Neural cell (in vitro differentiated cells): ENCODE data around the gene CAMK2G. TPM values are rescaled to one million over a fixed set of nuclear protein-coding genes. Genes with fewer than 3 reads are reported as not detected.

Experiments used
- H2AFZ ChIP-seq: fragments of 200-600, 300-800 bp; sonication (generic), shearing (Covaris generic); 2 replicates; pipeline ENCODE4 v1.6.0; 2014; ENCODE audit warnings: low read depth, mild to moderate bottlenecking, antibody characterized with exemption, low read length, moderate library complexity
- H3F3A ChIP-seq: fragments of 200-600 bp; shearing (Covaris generic); 2 replicates; pipeline ENCODE4 v1.6.1; 2016; ENCODE audit warnings: mild to moderate bottlenecking, moderate library complexity, mixed read lengths, antibody characterized with exemption, low read length; ENCODE audit not compliant: insufficient read depth, poor library complexity, severe bottlenecking
- H3K27ac ChIP-seq: fragments of 200-600, 300-800 bp; sonication (generic), shearing (Covaris generic); 2 replicates; pipeline ENCODE4 v1.5.1; 2014; ENCODE audit warnings: mild to moderate bottlenecking, low read length, moderate library complexity
- H3K27me3 ChIP-seq: fragments of 300-800, 200-600 bp; sonication (generic), shearing (Covaris generic); 2 replicates; pipeline ENCODE4 v1.6.0; 2014; ENCODE audit warnings: mild to moderate bottlenecking, low read depth, low read length, moderate library complexity; ENCODE audit not compliant: insufficient read depth
- H3K36me3 ChIP-seq: fragments of 300-800, 200-600 bp; sonication (generic), shearing (Covaris generic); 2 replicates; pipeline ENCODE4 v1.5.1; 2014; ENCODE audit warnings: mild to moderate bottlenecking, antibody characterized with exemption, low read length, moderate library complexity; ENCODE audit not compliant: insufficient read depth
- H3K4me2 ChIP-seq: fragments of 300-800, 200-600 bp; sonication (generic), shearing (Covaris generic); 2 replicates; pipeline ENCODE4 v1.6.0; 2014; ENCODE audit warnings: mild to moderate bottlenecking, low read length
- H3K4me3 ChIP-seq: fragments of 300-800, 200-600 bp; sonication (generic), shearing (Covaris generic); 2 replicates; pipeline ENCODE4 v1.5.1; 2014; ENCODE audit warnings: mild to moderate bottlenecking, low read length, moderate library complexity
- H3K79me2 ChIP-seq: fragments of 200-600 bp; shearing (Covaris generic); replicated peaks from 2 replicates; pipeline ENCODE4 v1.6.0; 2014; ENCODE audit warnings: mild to moderate bottlenecking, low read length, moderate library complexity; ENCODE audit not compliant: insufficient read depth
- H3K9ac ChIP-seq: fragments of 300-800, 200-600 bp; sonication (generic), shearing (Covaris generic); 2 replicates; pipeline ENCODE4 v1.6.1; 2016; ENCODE audit warnings: mild to moderate bottlenecking, low read length, mixed read lengths
- H3K9me2 ChIP-seq: fragments of 200-600 bp; shearing (Covaris generic); 2 replicates; pipeline ENCODE4 v1.6.1; 2016; ENCODE audit warnings: mild to moderate bottlenecking, low read length, mixed read lengths; ENCODE audit not compliant: insufficient read depth
- H3K9me3 ChIP-seq: fragments of 200-600, 300-800 bp; sonication (generic), shearing (Covaris generic); 2 replicates; pipeline ENCODE4 v1.6.1; 2016; ENCODE audit warnings: mild to moderate bottlenecking, mixed run types, low read length, moderate library complexity, mixed read lengths
- H4K20me1 ChIP-seq: fragments of 200-600 bp; shearing (Covaris generic); 2 replicates; pipeline ENCODE4 v1.6.1; 2016; ENCODE audit warnings: mild to moderate bottlenecking, mixed run types; ENCODE audit not compliant: insufficient read depth
- CTCF ChIP-seq: fragments of 450-650 bp; IDR thresholded peaks from 2 replicates; pipeline ENCODE4 v1.5.1; 2014; ENCODE audit warnings: antibody characterized with exemption, mild to moderate bottlenecking, moderate library complexity; ENCODE audit not compliant: poor library complexity, severe bottlenecking
- EP300 ChIP-seq: fragments of 450-650 bp; conservative IDR thresholded peaks from 2 replicates; pipeline ENCODE4 v1.6.1; 2014; ENCODE audit warnings: antibody characterized with exemption, mild to moderate bottlenecking, moderate library complexity; ENCODE audit not compliant: poor library complexity, severe bottlenecking
- EZH2 ChIP-seq: fragments of 200-600, 300-800 bp; shearing (Covaris generic), sonication (generic); IDR thresholded peaks from 2 replicates; pipeline ENCODE4 v1.6.1; 2014; ENCODE audit warnings: antibody characterized with exemption, low read length, borderline replicate concordance, mild to moderate bottlenecking; ENCODE audit not compliant: insufficient read depth, poor library complexity, severe bottlenecking
- MXI1 ChIP-seq: fragments of 450-650 bp; conservative IDR thresholded peaks from 2 replicates; pipeline ENCODE4 v1.6.1; 2014; ENCODE audit warnings: antibody characterized with exemption, mild to moderate bottlenecking; ENCODE audit not compliant: poor library complexity, severe bottlenecking
- POLR2AphosphoS5 ChIP-seq: IDR thresholded peaks from 2 replicates; pipeline ENCODE4 v1.6.1; 2012
- RAD21 ChIP-seq: fragments of 450-650 bp; conservative IDR thresholded peaks from 2 replicates; pipeline ENCODE4 v1.6.1; 2014; ENCODE audit warnings: antibody characterized with exemption, mild to moderate bottlenecking, moderate library complexity
- SMC3 ChIP-seq: fragments of 450-650 bp; conservative IDR thresholded peaks from 2 replicates; pipeline ENCODE4 v1.6.1; 2014; ENCODE audit warnings: antibody characterized with exemption, mild to moderate bottlenecking, moderate library complexity; ENCODE audit not compliant: poor library complexity
- TAF1 ChIP-seq: IDR thresholded peaks from 2 replicates; pipeline ENCODE4 v1.6.1; 2012; ENCODE audit warnings: low read depth
- polyA plus RNA-seq: library from polyadenylated mRNA; depleted of rRNA; stranded (reverse); fragments of >200 nt; gene quantifications from 2 replicates; pipeline ENCODE4 v1.2.3, GENCODE V29; 2014
- TF ChIP-seq, protein P1 (sequence below): IDR thresholded peaks from 2 replicates; pipeline ENCODE4 v1.6.1; 2012; ENCODE audit warnings: borderline replicate concordance

The CAMK2G gene
- polyA plus RNA-seq, 1 donor from 2014 or later = 55.4 TPM

DNA sequence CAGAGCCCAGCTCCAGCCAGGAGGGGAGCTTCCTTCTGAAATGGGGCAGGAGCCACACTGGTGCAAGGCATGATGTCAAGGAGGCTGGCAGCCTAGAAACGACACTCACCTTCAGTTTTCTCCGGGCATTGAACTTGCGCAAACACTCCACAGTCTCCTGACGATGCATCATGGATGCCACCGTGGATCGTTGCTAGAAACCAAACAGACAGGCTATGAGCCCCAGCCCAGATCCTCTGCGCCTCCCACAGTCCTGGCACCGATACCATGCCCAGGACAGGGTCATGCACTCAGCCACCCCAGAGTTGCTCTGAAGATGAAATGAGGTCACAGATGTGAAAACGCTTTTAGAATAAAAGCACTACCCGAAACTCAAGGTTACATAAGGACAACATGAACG, 32.0 kb downstream of the CAMK2G start:
- H3K9ac ChIP-seq = no peak overlapping the region
- H3K9me2 ChIP-seq = no peaks in the 10 kb centered on the region
- H4K20me1 ChIP-seq = no peaks in the 10 kb centered on the region
- H2AFZ ChIP-seq = no peak overlapping the region
- H3K79me2 ChIP-seq = no peaks in the 10 kb centered on the region
- no peaks in the 10 kb centered on the region for H3F3A ChIP-seq
- H3K27me3 ChIP-seq = no peaks in the 10 kb centered on the region
- TF ChIP-seq EP300 (no peak), MXI1 (no peak), POLR2AphosphoS5 (no peak), TAF1 (no peak), SMC3 (no peak), EZH2 (no peak), RAD21 (no peak), CTCF (no peak)
- TF ChIP-seq, protein P1, sequence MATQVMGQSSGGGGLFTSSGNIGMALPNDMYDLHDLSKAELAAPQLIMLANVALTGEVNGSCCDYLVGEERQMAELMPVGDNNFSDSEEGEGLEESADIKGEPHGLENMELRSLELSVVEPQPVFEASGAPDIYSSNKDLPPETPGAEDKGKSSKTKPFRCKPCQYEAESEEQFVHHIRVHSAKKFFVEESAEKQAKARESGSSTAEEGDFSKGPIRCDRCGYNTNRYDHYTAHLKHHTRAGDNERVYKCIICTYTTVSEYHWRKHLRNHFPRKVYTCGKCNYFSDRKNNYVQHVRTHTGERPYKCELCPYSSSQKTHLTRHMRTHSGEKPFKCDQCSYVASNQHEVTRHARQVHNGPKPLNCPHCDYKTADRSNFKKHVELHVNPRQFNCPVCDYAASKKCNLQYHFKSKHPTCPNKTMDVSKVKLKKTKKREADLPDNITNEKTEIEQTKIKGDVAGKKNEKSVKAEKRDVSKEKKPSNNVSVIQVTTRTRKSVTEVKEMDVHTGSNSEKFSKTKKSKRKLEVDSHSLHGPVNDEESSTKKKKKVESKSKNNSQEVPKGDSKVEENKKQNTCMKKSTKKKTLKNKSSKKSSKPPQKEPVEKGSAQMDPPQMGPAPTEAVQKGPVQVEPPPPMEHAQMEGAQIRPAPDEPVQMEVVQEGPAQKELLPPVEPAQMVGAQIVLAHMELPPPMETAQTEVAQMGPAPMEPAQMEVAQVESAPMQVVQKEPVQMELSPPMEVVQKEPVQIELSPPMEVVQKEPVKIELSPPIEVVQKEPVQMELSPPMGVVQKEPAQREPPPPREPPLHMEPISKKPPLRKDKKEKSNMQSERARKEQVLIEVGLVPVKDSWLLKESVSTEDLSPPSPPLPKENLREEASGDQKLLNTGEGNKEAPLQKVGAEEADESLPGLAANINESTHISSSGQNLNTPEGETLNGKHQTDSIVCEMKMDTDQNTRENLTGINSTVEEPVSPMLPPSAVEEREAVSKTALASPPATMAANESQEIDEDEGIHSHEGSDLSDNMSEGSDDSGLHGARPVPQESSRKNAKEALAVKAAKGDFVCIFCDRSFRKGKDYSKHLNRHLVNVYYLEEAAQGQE = no peak
- H3K36me3 ChIP-seq = no peaks in the 10 kb centered on the region
- no peak overlapping the region for H3K4me3 ChIP-seq
- H3K4me2 ChIP-seq = no peak overlapping the region
- no peak overlapping the region for H3K27ac ChIP-seq
- H3K9me3 ChIP-seq = no peaks in the 10 kb centered on the region

DNA sequence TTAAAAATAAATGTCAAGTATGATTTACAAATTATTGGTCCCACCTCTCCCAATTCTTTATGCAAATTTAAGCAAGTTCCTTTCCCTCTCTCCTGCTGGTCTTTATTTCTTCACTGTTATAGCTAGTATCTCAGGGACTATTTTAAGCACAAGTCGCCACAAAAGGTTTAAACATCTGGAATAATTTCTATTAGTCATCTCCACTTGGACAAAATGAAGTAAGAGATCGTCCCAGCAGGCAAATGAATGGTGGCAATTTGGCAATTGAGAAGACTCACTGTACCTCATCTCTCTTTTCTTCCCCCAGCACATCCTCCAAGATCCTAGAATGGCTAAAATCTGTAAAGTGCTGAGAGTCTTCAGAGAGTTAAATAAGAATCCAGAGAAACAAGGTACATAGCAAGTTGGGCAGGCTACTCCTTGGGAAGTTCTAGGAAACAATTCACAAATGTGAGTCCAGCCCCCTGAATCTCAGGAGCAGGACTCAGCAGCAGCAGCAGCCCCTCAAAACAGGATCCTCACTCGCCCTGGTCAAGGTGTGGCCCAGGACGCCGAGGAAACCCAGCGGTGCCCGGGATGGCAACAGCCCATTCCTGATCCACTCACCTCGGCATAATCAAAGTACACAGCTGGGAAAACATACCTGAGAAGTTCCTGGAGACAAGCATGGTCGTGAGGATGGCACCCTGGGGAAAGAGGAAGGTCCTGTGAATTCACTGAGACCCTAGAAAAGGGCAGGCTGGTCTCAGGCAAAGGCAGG, 32.6 kb downstream of the CAMK2G start:
- Histone ChIP-seq H3K36me3 (no peaks in the 10 kb centered on the region), H3K27me3 (no peaks in the 10 kb centered on the region), H3K79me2 (no peaks in the 10 kb centered on the region), H3F3A (no peaks in the 10 kb centered on the region), H3K9ac (no peak overlapping the region), H3K9me3 (no peaks in the 10 kb centered on the region), H4K20me1 (no peaks in the 10 kb centered on the region), H3K4me2 (no peak overlapping the region), H2AFZ (no peak overlapping the region), H3K4me3 (no peak overlapping the region), H3K27ac (no peak overlapping the region), H3K9me2 (no peaks in the 10 kb centered on the region)
- TF ChIP-seq POLR2AphosphoS5 = no peak
- no peak for TF ChIP-seq EP300
- TF ChIP-seq RAD21 = no peak
- TF ChIP-seq EZH2 = no peak
- TF ChIP-seq TAF1 = no peak
- no peak for TF ChIP-seq SMC3
- TF ChIP-seq, protein P1 = no peak
